Stimulated activated CD4-positive, alpha-beta T cell treated with anti-CD3 and anti-CD28 coated beads, TNF-alpha, amount 100 ng/mL, for 4 hours (primary cell): ENCODE data around the gene ZCCHC4.
A peak's percentile ranks its signal among the peaks of the same experiment; 100 is the strongest.

Experiments
- DNase-seq, 3 experiments: peaks; one replicate each; pipeline ENCODE4 v3.0.0-alpha.2; 2020; ENCODE audit warnings: low read depth in 3 of 3

Gene ZCCHC4, protein sequence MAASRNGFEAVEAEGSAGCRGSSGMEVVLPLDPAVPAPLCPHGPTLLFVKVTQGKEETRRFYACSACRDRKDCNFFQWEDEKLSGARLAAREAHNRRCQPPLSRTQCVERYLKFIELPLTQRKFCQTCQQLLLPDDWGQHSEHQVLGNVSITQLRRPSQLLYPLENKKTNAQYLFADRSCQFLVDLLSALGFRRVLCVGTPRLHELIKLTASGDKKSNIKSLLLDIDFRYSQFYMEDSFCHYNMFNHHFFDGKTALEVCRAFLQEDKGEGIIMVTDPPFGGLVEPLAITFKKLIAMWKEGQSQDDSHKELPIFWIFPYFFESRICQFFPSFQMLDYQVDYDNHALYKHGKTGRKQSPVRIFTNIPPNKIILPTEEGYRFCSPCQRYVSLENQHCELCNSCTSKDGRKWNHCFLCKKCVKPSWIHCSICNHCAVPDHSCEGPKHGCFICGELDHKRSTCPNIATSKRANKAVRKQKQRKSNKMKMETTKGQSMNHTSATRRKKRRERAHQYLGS

DNA sequence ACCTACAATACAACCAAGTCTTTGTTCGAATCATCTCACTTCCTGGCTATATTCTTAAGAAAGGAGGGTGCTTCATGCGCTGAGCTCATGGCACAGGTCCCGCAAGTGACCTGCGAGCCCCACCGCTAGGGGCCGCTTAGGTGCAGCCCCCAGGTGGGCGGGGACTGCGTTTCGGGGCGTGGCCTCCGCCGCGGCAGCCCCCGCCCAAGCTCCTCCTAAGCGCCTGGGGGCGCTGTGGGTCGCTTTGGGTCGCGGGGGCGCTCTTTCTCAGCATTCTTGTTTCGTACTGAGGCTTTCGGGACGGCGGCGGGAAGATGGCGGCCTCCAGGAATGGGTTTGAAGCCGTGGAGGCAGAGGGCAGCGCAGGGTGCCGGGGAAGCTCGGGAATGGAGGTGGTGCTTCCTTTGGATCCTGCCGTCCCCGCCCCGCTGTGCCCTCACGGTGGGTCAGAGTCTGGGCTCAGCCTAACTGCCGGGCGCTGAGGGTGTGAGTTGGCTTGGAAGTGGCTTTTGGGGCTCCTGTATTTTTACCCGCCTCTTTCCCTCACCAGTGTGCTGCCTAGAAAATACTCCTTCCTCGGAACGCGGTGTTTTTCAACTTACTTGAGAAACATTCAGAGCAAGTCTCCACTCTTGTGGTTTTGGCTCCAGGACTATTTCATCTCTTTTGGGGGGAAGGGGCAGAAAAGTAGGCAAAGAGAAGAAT, at the start of gene ZCCHC4:
TSS of gene ZCCHC4 (plus strand) at position 279 of the 705 bp plus-strand sequence. CDS start at position 315, 36 bp downstream.
- peak; percentile 79 to 82 (median 82) for DNase-seq

DNA sequence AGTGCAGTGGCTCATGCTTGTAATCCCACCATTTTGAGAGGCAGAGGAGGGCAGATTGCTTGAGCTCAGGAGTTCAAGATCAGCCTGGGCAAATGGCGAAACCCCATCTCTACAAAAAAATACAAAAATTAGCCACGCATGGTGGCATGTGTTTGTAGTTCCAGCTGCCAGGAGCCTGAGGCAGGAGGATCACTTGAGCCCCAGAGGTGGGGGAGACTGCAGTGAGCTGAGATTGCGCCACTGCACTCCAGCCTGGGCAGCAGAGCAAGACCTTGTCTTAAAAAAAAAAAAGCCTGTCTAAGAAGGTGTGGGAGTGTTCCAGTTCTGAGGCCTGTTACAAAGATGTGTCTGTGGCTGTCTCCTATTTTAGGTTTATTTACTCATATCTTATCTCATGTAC, 40.7 kb upstream of the ZCCHC4 start:
- no peak for DNase-seq

DNA sequence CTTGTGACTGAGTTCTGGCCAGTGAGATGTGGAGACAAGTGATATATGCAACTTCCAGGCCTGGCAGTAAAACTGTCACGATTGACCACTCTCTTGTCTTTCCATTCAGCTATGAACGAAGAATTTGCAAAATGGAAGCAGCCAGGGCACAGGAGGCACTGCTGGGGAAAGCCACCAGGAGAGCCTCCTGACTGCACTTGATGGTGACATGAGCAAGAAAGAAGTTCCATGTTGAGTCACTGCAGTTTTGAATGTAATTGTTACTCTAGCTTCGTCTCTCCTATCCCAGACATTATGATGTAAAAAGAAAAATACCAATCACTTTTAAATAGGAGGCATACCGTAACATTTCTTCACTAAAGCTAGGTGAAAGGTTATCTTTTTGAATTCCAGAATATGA, 32.4 kb upstream of the ZCCHC4 start:
- no peak for DNase-seq

DNA sequence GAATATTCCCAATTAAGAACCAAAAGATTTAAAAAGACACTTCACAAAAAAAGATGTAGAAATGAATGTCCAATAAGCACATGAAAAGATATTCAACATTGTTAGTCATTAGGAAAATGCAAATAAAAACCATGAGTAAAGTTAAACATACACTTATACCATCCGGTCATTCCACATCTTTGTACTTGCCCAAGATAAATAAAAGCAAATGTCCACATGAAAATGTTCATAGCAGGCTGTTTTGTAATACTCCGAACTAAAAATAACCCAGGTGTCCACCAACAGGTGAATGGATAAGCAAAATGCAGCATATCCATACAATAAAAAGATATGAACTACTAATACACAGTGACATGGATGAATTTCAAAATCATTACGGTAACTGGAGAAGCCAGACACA, 28.6 kb upstream of the ZCCHC4 start:
- no peak for DNase-seq

DNA sequence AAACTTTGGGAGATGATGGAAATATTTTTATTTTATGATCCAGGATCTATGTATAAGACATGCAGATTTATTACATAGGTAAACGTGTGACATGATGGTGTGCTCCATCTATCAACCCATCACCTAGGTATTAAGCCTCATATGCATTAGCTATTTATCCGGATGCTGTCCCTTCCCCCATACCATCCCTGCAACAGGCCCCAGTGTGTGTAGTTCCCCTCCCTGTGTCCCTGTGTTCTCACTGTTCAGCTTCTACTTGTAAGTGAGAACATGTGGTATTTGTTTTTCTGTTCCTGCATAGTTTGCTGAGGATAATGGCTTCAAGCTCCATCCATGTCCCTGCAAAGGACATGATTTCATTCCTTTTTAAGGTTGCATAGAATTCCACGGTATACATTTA, 28.1 kb upstream of the ZCCHC4 start:
- DNase-seq = no peak

DNA sequence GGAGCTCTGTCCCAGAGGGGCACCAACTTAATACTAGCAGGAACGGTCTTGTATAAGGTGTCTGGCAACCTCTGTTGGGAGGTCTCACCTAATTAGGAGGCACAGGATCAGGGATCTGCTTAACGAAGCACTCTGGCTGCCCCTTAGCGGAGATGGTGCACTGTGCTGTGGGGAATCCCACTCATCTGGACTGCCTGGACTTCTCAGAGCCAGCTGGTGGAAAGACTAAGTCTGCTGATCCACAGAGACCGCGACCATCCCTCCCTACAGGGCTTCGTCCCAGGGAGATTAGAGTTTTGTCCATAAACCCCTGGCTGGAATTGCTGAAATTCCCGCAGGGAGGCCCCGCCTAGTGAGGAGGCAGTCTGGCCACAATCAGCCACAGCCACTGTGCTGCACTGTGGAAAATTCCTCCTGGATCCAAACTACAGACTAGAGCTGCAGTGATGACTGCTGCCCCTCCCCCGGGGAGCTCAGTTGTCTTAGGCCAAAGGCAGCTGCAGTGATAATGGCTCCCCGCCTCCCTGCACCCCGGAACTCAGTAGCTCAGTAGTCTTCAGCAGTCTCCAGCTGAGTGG, 22.0 kb upstream of the ZCCHC4 start:
- DNase-seq = no peak

DNA sequence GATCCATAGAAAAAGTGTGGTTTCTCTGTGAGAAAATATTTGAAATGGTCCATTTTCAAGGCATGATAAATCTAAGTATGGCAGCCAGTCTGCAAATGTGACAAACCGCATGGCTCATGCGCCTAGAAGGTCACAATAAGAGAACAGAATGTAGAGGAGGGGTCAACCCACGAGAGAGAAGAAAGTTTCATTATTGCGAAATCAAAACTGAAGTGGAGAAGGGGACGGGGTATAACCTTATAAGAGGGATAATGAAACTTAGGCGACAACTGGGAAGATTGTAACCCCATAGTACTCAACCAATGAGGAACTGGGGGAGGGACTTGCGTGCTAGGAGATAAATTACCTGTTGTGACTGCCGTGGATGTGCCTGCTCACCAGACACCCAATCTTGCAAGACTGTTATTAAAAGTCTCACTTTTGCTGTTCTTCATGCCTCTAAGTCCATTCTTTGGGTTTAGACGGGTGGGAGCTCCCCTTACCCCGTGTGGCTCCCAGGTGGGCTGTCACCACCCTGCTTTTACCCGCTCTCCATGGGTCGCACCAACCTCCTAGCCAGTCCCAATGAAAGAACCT, 21.3 kb upstream of the ZCCHC4 start:
- no peak for DNase-seq

DNA sequence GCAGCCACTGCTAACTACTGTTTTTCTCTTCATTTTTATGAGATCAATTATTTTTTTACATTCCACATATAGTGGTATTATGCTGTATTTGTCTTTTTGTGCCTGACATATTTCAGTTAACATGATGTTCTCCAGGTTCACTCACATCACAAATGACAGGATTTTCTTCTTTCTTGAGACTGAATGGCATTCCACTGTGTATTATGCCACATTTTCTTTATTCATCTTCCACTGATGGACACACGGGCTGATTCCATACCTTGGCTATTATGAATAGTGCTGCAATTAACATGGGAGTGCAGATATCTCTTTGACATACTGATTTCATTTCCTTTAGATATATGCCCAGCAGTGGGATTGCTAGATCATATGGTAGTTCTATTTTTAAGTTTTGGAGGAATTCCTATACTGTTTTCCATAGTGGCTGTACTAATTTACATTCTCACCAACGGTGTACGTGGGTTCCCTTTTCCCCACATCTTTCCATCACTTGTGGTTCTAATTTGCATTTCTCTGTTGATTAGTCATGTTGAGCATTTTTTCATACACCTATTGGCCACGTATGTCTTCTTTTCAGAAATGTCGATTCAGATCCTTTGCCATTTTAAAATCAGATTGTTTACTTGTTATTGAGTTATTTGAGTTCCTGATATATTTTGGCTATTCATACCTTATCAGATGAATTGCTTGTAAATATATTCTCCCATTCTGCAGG, 14.9 kb upstream of the ZCCHC4 start:
- DNase-seq = no peak

DNA sequence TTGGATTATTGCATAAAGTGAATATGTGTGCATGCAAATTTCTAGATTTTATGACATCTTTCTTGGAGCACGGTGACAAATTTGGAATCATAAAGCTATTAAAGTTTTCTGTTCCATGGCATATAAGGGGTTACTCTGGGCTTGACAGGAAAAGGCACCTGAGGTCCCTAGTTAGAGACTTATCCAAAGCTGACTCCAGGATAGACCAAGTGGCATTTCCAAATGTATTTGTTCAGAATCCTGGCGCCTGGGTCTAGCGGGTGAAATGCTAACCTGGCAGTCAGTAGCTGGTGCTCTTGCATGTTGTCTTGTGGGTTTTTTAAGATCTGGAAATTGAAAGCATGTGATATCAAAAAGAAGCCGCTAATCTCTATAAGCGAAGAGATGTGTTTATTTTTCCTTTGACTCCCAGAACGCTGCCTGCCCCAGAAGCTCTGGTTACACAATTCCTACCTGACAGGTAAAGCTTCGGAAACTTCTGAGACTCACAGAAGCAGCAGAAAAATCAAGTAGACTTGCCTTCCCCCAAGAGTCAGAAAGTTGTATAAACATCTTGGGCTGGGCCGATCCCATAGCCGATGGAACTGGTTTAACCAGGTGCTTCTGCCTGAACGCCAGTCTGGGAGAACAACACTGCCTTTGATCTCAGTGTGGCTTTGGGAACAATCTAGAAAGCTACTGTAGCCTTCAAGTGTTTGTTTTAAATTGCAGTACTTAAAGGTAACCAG, 12.9 kb upstream of the ZCCHC4 start:
- DNase-seq = no peak

DNA sequence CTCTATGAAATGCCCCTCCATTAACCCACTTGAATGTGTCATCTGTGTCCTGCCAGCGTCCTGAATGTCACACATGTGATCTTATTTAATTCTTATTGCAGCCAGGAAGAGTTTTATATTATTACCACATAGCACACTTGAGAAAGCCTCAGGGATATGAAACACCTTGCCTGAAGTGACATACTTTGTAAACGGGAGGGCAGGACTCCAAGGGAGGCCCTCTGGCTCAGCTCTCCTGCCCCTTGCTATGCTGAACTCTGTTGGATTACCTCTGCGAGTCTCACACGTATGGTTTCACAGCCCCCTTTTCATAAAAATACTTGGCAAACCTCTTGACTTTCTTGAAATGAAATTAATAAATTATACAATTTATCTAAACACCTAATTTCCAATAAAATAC, 11.1 kb upstream of the ZCCHC4 start:
- no peak for DNase-seq

DNA sequence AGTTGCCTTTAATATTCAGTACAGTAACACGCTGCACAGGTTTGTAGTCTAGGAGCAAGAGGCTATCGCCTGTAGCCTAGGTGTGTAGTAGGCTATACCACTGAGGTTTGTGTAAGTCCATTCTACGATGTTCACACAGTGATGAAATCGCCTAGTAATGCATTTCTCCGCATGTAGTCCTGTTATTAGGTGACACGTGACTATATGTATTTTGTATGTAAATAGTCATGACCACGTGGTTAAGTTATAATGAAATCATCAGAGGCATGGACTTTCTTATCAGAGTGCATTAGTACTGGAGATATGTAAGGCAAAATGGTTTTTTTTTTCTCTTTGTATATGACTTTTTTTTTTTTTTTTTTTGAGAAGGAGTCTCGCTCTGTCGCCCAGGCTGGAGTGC, 9.9 kb upstream of the ZCCHC4 start:
- no peak for DNase-seq

DNA sequence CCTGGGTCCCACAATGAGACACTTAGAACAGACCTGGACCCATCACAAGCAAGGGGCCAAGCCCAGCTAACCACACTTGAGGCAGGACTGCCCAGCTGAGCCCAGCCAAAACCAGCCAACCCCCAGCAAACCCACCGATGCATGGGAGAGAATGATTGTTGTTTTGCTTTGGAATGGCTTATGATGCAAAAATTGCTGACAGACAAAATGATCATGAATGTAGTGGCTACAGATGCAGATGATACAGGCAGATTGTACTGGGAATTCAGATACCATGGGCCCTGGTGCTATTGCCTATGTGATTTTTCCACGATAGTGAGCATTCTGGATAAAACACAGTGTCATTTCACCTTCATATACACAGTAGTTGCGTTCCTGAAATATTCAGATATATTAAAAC, 9.0 kb upstream of the ZCCHC4 start:
- DNase-seq = no peak

DNA sequence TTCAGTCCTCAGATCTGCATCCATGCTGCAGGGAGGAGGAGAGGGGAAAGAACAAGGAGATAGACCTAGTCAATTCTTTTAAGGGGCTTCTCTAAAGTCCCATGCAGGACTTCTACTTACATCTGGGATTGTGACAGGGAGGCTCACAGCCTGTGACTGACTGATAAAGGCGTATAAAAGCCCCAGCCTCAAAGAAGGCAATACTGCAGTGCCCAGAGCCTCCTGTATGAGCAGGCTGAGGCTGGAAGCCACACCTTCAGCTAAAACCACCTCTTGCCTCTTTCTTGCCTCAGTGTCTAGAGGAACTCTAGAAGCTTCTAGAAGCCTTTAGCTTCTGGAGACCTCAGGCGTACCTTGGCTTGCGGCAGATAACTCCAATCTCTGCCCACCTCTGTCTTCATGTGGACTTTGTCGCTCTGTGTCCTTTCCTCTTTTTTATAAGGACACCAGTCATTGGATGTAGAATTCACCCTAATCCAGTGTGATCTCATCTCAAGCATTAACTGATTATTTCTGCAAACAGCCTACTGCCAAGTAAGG, 6.0 kb upstream of the ZCCHC4 start:
- no peak for DNase-seq

DNA sequence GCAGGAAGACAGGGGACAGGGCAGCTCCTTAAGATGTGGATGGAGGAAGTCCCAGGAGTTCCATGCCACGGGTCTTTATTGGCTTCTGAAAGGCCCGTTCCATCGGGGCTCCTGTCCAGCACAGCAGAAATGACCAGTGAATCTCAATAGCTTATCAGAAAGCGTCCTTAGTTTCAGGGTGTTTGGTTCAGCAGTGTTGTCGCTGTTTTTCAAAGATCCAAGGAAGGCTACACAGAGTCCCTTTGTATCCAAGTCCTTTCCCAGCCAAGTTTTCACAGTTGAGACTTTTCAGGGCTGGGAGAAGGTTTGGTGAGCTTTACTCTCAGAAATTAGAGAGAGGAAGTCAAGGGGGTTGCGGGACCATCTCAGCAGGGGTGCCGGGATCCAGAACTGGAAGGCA, 5.0 kb upstream of the ZCCHC4 start:
- no peak for DNase-seq

DNA sequence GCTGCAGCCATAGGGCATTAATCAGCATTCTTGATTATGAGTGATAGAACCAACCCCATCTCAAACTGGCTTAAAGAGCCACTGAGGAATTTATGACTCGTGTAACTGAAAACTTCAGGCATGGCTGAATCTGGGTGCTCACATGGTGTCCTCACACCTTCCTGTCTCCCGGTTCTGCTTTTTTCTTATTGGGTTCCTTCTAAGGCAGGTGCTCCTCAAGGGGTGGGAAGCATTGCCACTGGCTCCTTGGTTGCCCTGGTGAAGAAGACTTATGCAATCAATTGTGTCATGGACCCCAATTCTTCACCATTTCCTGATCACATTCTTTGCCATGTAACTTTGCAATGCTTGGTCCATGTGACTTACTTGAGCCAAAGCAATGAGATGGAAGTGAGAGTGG, 4.3 kb upstream of the ZCCHC4 start:
- DNase-seq = no peak

DNA sequence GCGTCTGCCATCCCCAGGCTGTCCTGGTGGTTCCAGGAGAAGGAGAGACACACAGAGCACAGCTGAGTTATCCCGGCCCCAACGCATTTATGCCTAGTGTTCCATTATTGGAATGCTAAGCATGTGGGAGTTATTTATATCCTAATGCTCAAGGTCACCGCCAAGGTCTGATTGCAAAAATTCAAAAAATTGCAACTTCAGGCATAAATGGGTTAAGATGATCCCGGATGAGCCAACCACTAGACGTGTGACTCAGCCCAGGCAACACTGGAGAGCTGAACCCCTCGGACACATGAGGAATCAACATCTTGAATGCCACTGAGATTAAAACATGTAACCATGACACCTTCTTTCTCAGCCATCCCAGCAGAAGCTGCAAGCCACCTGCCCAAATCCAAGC, 3.8 kb upstream of the ZCCHC4 start:
- DNase-seq = no peak

DNA sequence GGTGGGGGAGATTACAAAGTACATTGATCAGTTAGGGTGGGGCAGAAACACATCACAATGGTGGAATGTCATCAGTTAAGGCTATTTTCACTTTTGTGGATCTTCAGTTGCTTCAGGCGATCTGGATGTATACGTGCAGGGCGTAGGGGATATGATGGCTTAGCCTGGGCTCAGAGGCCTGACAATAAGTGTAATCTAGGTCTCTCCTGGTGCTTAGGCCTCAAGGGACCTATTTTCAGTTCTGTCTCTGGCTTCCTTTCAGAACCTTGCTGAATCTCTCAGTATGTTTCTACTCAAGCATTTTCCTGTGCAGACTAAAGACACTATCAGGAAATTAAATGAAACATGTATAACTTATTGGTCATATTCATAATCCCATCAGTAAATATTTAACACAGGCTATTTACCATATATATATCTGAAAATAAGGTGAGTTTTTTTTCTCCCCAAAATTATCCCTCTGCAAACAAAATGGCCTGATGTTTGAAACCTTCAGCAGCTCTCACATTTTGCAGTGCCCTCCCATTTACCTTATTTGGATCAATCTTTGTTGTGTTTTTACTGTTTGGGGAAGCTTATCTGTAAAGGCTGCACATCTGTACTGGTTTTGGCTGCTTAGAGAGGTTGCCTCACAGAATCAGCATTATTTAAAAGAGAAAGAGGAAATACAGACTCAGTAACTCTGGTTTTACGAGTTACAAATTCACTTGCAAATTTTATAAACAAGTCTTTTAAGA, 2.3 kb upstream of the ZCCHC4 start:
- no peak for DNase-seq

DNA sequence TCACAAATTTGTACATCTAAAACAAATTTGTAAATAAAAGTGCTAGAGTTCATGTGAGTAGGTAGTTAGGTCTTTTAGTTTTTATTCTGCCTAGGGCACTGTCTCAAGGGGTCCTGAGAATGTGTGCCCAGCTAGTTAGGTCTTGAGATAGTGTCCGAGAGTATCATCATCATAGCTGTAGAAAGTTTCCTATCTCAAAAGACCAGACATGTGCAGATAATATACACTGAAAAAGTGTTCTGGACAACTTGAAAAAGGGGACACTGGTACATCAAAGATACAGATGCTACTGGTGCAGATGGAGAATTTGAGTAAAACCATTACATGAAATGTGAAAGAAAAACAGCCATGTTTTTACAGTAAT, 1.8 kb upstream of the ZCCHC4 start:
- no peak for DNase-seq

DNA sequence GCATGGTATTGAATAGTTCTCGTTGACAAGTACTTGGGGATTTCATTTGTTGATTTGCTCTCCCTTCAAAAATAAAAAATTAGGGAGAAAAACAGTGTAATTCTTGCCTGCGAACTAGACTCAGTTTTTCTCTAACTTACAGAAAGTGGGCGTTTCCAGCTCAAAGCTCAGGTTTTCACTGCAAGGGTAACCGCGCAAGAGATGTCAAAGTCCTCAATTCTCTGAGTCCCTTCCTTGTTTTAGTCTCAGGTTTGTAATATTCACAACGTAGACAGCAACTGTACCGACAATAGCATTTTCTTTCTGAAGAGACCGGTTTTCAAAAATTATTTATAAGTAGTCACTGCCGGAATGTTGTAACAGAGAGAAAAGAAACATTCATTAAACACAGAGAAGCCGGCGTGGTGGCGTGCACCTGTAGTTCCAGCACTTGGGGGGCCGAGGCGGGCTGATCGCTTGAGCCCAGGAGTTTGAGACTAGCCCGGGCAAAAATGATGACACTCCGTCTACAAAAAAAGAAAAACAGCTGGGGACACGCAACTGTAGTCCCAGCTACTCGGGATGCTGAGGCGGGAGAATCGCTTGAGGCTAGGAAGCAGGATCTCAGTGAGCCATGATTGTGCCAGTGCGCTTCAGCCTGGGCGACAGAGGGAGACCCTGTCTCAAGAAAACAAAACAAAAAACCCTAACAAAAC, 774 bp downstream of the ZCCHC4 start:
- DNase-seq = no peak

DNA sequence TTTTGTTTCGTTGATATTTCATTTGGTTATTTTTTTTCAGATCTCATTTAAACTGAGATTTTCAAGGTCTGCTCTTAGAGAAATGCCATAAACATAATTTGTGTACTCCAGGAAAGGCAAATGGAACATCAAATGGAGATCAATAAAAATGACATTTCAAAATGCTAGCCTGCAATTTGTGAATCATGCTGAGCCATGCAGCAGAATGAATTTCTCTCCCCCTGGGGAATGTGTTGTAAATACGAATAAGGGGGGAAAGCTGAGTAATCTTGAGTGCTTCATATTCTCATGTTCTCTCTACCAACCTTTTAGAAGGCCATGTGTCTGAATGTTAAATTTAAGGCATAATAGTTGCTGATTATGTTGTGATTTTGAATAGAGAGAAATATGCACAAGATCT, 7.8 kb downstream of the ZCCHC4 start:
- no peak for DNase-seq
